ENCODE data around the gene SYNDIG1L. TPM values are rescaled to one million over a fixed set of nuclear protein-coding genes. Genes with fewer than 3 reads are reported as not detected.
"Not testable (repeated sequence)": the region's sequence is repeated elsewhere in the genome, so short reads cannot be mapped to it uniquely, and the experiment has no call there.

The SYNDIG1L gene
- total and polyA plus RNA-seq, 4 donors = 0.38 to 1.2 (median 0.79) TPM

DNA sequence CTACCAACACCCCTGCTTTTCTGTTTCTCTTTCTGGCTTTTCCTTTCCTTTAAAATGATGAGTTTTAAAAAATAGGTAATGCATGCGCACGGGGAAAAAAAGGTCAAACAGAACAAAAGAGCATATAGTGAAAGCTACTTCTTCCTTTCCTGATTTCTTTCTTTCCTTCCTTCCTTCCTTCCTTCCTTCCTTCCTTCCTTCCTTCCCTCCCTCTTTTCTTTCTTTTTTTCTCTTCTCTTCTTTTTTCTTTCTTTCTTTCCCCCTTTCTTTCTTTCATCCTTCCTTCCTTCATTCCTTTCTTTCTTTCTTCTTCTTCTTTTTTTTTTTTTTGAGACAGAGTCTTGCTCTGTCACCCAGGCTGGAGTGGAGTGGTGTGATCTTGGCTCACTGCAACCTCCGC is 35.5 kb downstream of the SYNDIG1L start:
- H3K9me3 ChIP-seq (ENCODE audit: control insufficient read depth, low read length); H3K4me1 ChIP-seq (ENCODE audit: control insufficient read depth in 1 of 2, insufficient read depth in 2 of 2, low read length in 2 of 2); H3K27ac ChIP-seq (ENCODE audit: low read depth in 1 of 2, low read length in 2 of 2); DNase-seq; H3K36me3 ChIP-seq (ENCODE audit: control insufficient read depth in 1 of 2, insufficient read depth in 2 of 2, low read length in 1 of 2); H3K4me3 ChIP-seq (ENCODE audit: low read length in 2 of 2); ATAC-seq (ENCODE audit: low FRiP score); H3K27me3 ChIP-seq (ENCODE audit: control insufficient read depth in 1 of 2, insufficient read depth in 2 of 2, low read length in 1 of 2); intact Hi-C loops (cut with DNase I): not testable (repeated sequence)
- 93 to 97% methylated on average over 3 of the region's 3 CpGs for WGBS, 2 donors

DNA sequence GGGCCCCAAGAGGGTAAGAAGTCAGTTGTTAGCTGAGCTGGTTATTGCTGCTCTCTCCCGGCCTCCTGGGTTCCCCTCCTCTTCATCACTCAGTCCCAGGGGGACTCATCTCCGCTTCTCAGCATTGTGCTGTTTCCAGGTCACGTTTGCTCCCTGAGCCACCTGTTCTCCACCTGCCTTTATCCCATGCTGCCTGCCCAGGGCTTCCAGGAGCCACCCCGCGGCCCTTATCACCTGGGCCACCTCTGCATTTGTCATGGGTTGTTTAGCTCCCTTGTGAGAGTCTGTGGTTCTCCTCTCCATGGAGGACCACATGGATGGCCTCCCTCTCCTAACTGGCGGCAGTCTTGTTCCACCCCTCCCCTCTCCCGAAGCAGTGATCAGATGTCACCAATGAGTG is 36.0 kb downstream of the SYNDIG1L start:
- Histone ChIP-seq H3K27ac (ENCODE audit: low read depth in 1 of 2, low read length in 2 of 2) (no peak overlapping the region), H3K27me3 (ENCODE audit: control insufficient read depth in 1 of 2, insufficient read depth in 2 of 2, low read length in 1 of 2) (no peaks in the 10 kb centered on the region), H3K36me3 (ENCODE audit: control insufficient read depth in 1 of 2, insufficient read depth in 2 of 2, low read length in 1 of 2) (no peaks in the 10 kb centered on the region), H3K9me3 (ENCODE audit: control insufficient read depth, low read length) (peaks cover 3% of the 10 kb centered on the region), H3K4me3 (ENCODE audit: low read length in 2 of 2) (no peak overlapping the region), H3K4me1 (ENCODE audit: control insufficient read depth in 1 of 2, insufficient read depth in 2 of 2, low read length in 2 of 2) (no peaks in the 10 kb centered on the region)
- 67 to 68% methylated on average over 7 of the region's 7 CpGs for WGBS, 2 donors
- intact Hi-C loops (cut with DNase I) = no loop called here
- DNase-seq (no peak), ATAC-seq (ENCODE audit: low FRiP score) (no peak)

DNA sequence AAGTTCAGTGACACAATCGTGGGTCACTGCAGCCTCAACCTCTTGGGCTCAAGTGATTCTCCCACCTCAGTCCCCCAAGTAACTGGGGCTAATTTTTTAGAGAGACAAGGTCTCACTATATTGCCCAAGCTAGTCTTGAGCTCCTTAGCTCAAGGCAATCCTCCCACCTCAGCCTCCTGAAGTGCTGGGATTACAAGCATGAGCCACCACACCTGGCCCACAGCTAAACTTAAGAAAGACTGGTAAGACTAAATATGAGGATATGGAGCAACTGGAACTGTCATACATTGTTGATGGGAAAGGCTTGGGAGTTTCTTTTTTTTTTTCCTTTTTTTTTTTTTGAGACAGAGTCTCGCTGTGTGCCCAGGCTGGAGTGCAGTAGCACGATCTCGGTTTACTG is 43.8 kb downstream of the SYNDIG1L start:
- no peaks in the 10 kb centered on the region for H3K36me3 ChIP-seq (ENCODE audit: control insufficient read depth in 1 of 2, insufficient read depth in 2 of 2, low read length in 1 of 2)
- no peak overlapping the region for H3K27ac ChIP-seq (ENCODE audit: low read depth in 1 of 2, low read length in 2 of 2)
- ATAC-seq (ENCODE audit: low FRiP score) (no peak), DNase-seq (no peak)
- no peak overlapping the region for H3K4me3 ChIP-seq (ENCODE audit: low read length in 2 of 2)
- H3K27me3 ChIP-seq (ENCODE audit: control insufficient read depth in 1 of 2, insufficient read depth in 2 of 2, low read length in 1 of 2) = no peaks in the 10 kb centered on the region
- no peaks in the 10 kb centered on the region for H3K4me1 ChIP-seq (ENCODE audit: control insufficient read depth in 1 of 2, insufficient read depth in 2 of 2, low read length in 2 of 2)
- intact Hi-C loops (cut with DNase I) = no loop called here
- H3K9me3 ChIP-seq (ENCODE audit: control insufficient read depth, low read length) = peaks cover 3% of the 10 kb centered on the region
- 90 to 98% methylated on average over 4 of the region's 4 CpGs for WGBS, 2 donors

DNA sequence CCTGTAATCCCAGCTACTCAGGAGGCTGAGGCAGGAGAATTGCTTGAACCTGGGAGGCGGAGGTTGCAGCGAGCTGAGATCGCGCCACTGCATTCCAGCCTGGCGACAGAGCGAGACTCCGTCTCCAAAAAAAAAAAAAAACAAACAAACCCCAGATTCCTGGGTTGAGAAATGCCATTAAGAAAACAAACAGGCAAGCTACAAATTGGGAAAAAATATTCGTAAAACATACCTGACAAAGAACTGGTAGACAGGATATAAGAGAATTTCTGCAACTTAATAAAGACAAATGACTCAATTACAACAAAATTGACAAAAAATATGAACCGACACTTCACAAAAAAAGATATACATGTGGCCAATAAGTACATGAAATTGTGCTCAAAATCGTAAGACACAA is 44.4 kb downstream of the SYNDIG1L start:
- DNase-seq; ATAC-seq (ENCODE audit: low FRiP score); H3K4me1 ChIP-seq (ENCODE audit: control insufficient read depth in 1 of 2, insufficient read depth in 2 of 2, low read length in 2 of 2); H3K27me3 ChIP-seq (ENCODE audit: control insufficient read depth in 1 of 2, insufficient read depth in 2 of 2, low read length in 1 of 2); H3K27ac ChIP-seq (ENCODE audit: low read depth in 1 of 2, low read length in 2 of 2); H3K9me3 ChIP-seq (ENCODE audit: control insufficient read depth, low read length); intact Hi-C loops (cut with DNase I); H3K36me3 ChIP-seq (ENCODE audit: control insufficient read depth in 1 of 2, insufficient read depth in 2 of 2, low read length in 1 of 2); H3K4me3 ChIP-seq (ENCODE audit: low read length in 2 of 2): not testable (repeated sequence)
- 31 to 51% methylated on average over 10 of the region's 10 CpGs for WGBS, 2 donors

DNA sequence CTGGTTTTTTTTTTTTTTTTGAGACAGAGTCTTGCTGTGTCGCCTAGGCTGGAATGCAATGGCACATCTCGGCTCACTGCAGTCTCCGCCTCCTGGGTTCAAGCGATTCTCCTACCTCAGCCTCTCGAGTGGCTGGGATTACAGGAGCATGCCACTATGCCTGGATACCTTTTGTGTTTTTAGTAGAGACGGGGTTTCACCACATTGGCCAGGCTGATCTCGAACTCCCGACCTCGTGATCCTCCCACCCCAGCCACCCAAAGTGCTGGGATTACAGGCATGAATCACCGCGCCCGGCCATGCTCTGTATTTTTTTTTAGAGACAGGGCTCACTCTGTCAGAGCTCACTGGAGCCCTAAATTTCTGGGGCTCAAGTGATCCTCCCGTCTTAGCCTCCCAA is 45.2 kb downstream of the SYNDIG1L start:
- DNase-seq (no peak), ATAC-seq (ENCODE audit: low FRiP score) (no peak)
- intact Hi-C loops (cut with DNase I) = no loop called here
- 81 to 86% methylated on average over 13 of the region's 13 CpGs for WGBS, 2 donors
- no peak overlapping the region for H3K4me3 ChIP-seq (ENCODE audit: low read length in 2 of 2)
- H3K27ac ChIP-seq (ENCODE audit: low read depth in 1 of 2, low read length in 2 of 2) = no peak overlapping the region
- H3K9me3 ChIP-seq (ENCODE audit: control insufficient read depth, low read length) = no peaks in the 10 kb centered on the region
- no peaks in the 10 kb centered on the region for H3K36me3 ChIP-seq (ENCODE audit: control insufficient read depth in 1 of 2, insufficient read depth in 2 of 2, low read length in 1 of 2)
- H3K4me1 ChIP-seq (ENCODE audit: control insufficient read depth in 1 of 2, insufficient read depth in 2 of 2, low read length in 2 of 2) = no peaks in the 10 kb centered on the region
- no peaks in the 10 kb centered on the region for H3K27me3 ChIP-seq (ENCODE audit: control insufficient read depth in 1 of 2, insufficient read depth in 2 of 2, low read length in 1 of 2)

DNA sequence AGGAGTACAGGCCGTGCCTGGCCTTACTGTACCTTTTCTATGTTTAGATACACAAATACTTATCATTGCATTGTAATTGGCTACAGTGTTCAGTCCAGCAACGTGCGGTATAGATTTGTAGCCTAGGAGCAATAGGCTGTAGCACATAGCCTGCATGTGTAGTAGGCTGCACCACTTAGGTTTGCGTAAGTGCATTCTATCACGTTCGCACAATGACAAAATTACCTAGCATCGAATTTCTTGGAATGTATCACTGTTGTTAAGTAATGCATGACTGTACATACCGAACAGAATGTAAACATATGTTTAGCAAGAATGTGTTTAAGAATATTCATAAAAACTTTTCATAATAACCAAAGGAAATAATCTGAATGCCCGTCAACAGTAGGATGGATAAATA is 45.8 kb downstream of the SYNDIG1L start:
- no peaks in the 10 kb centered on the region for H3K27me3 ChIP-seq (ENCODE audit: control insufficient read depth in 1 of 2, insufficient read depth in 2 of 2, low read length in 1 of 2)
- intact Hi-C loops (cut with DNase I) = no loop called here
- no peak overlapping the region for H3K4me3 ChIP-seq (ENCODE audit: low read length in 2 of 2)
- no peak overlapping the region for H3K27ac ChIP-seq (ENCODE audit: low read depth in 1 of 2, low read length in 2 of 2)
- H3K4me1 ChIP-seq (ENCODE audit: control insufficient read depth in 1 of 2, insufficient read depth in 2 of 2, low read length in 2 of 2) = no peaks in the 10 kb centered on the region
- H3K9me3 ChIP-seq (ENCODE audit: control insufficient read depth, low read length) = no peaks in the 10 kb centered on the region
- no peak for DNase-seq
- no peaks in the 10 kb centered on the region for H3K36me3 ChIP-seq (ENCODE audit: control insufficient read depth in 1 of 2, insufficient read depth in 2 of 2, low read length in 1 of 2)
- 81 to 84% methylated on average over 9 of the region's 9 CpGs for WGBS, 2 donors
- no peak for ATAC-seq (ENCODE audit: low FRiP score)

DNA sequence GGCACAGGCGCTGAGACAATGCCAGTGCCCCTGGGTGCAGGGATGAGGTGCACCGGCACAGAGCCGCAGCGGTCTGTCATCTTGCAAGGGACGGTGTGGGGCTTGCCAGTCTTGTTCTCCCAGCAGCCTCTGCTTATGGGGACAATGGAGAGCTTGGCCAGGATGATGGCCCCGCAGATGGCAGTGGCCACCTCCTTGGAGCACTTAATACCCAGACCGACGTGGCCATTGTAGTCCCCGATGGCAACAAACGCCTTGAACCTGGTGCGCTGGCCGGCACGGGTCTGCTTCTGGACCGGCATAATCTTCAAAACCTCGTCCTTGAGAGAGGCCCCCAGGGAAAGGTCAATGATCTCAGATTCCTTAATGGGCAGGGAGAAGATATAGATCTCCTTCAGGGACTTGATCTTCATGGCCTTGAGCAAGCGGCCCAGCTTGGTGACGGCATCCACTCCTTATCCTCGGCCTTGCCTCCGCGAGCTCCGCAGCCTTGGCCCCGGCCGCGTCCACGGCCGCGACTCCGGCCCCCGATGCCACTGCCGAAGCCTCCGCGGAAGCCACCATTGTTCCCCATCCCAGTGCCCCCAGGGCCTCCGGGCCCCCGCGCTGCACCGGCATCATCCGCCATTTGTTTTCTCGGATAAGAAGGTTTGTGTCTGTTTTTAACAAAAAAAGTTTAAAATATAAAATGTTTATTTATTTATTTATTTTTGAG is 47.9 kb downstream of the SYNDIG1L start:
- Histone ChIP-seq H3K4me1 (ENCODE audit: control insufficient read depth in 1 of 2, insufficient read depth in 2 of 2, low read length in 2 of 2) (no peaks in the 10 kb centered on the region), H3K27me3 (ENCODE audit: control insufficient read depth in 1 of 2, insufficient read depth in 2 of 2, low read length in 1 of 2) (no peaks in the 10 kb centered on the region), H3K9me3 (ENCODE audit: control insufficient read depth, low read length) (no peaks in the 10 kb centered on the region), H3K36me3 (ENCODE audit: control insufficient read depth in 1 of 2, insufficient read depth in 2 of 2, low read length in 1 of 2) (no peaks in the 10 kb centered on the region), H3K27ac (ENCODE audit: low read depth in 1 of 2, low read length in 2 of 2) (no peak overlapping the region), H3K4me3 (ENCODE audit: low read length in 2 of 2) (no peak overlapping the region)
- 93 to 96% methylated on average over 38 of the region's 38 CpGs for WGBS, 2 donors
- no peak for DNase-seq
- intact Hi-C loops (cut with DNase I) = no loop called here
- ATAC-seq (ENCODE audit: low FRiP score) = no peak

DNA sequence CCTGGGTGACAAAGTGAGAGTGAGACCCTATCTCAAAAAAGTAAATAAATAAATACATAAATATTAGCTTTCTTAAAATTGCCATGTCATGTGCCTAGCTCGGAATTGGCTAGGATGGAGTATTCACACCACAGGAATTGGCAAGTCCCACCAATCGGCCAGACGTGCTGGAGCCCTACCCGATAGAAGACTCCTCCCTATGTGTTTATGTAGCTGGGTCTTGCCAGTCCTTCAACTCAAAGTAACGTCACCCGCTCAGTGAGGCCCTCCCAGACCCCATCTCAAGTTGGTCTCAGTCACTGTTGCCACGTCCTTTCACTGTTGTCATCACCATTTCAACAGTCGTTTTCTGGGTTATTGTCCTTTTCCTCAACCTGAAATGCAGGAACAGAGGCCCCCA is 57.6 kb downstream of the SYNDIG1L start:
- DNase-seq = no peak
- Histone ChIP-seq H3K27me3 (ENCODE audit: control insufficient read depth in 1 of 2, insufficient read depth in 2 of 2, low read length in 1 of 2) (peaks cover 0 to 1% of the 10 kb centered on the region in 2 donors), H3K4me3 (ENCODE audit: low read length in 2 of 2) (no peak overlapping the region), H3K27ac (ENCODE audit: low read depth in 1 of 2, low read length in 2 of 2) (no peak overlapping the region), H3K9me3 (ENCODE audit: control insufficient read depth, low read length) (no peaks in the 10 kb centered on the region), H3K36me3 (ENCODE audit: control insufficient read depth in 1 of 2, insufficient read depth in 2 of 2, low read length in 1 of 2) (no peaks in the 10 kb centered on the region), H3K4me1 (ENCODE audit: control insufficient read depth in 1 of 2, insufficient read depth in 2 of 2, low read length in 2 of 2) (no peaks in the 10 kb centered on the region)
- 66 to 78% methylated on average over 8 of the region's 8 CpGs for WGBS, 2 donors
- intact Hi-C loops (cut with DNase I) = loop anchor here (10.0 kb wide), 1 partner anchor 426 kb away; no protein-coding TSS in a partner anchor
- no peak for ATAC-seq (ENCODE audit: low FRiP score)

DNA sequence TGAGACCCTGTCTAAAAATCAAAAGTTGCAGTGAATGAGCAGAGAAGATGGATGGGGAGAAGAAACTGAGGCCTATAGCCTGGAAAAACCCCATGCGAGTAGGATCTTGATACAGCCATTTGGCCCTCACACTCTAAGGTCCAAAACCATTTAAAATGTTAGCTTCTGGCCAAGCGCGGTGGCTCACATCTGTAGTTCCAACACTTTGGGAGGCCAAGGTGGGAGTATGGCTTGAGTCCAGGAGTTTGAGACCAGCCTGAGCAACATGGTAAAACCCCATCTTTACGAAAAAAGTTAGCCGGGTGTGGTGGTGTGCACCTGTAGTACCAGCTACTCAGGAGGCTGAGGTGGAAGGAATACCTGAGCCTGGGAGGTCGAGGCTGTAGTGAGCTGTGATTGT is 58.0 kb downstream of the SYNDIG1L start:
- H3K9me3 ChIP-seq (ENCODE audit: control insufficient read depth, low read length) = no peaks in the 10 kb centered on the region
- intact Hi-C loops (cut with DNase I) = loop anchor here (10.0 kb wide), 1 partner anchor 427 kb away; no protein-coding TSS in a partner anchor
- no peak overlapping the region for H3K27ac ChIP-seq (ENCODE audit: low read depth in 1 of 2, low read length in 2 of 2)
- peaks cover 0 to 1% of the 10 kb centered on the region in 2 donors for H3K27me3 ChIP-seq (ENCODE audit: control insufficient read depth in 1 of 2, insufficient read depth in 2 of 2, low read length in 1 of 2)
- no peaks in the 10 kb centered on the region for H3K4me1 ChIP-seq (ENCODE audit: control insufficient read depth in 1 of 2, insufficient read depth in 2 of 2, low read length in 2 of 2)
- 93 to 98% methylated on average over 6 of the region's 6 CpGs for WGBS, 2 donors
- no peak overlapping the region for H3K4me3 ChIP-seq (ENCODE audit: low read length in 2 of 2)
- ATAC-seq (ENCODE audit: low FRiP score) = no peak
- no peak for DNase-seq
- H3K36me3 ChIP-seq (ENCODE audit: control insufficient read depth in 1 of 2, insufficient read depth in 2 of 2, low read length in 1 of 2) = no peaks in the 10 kb centered on the region
